Stimulated activated CD8-positive, alpha-beta memory T cell treated with anti-CD3 and anti-CD28 coated beads, Interleukin-4, amount 100 ng/mL, for 4 hours (primary cell): Measurements from ENCODE around the gene DENND1A.

Experiments used
- DNase-seq, 2 donors: peaks; one replicate each; pipeline ENCODE4 v3.0.0-alpha.2; 2020; ENCODE audit warnings: low read depth in 2 of 2, low spot score in 1 of 2

DENND1A gene

DNA sequence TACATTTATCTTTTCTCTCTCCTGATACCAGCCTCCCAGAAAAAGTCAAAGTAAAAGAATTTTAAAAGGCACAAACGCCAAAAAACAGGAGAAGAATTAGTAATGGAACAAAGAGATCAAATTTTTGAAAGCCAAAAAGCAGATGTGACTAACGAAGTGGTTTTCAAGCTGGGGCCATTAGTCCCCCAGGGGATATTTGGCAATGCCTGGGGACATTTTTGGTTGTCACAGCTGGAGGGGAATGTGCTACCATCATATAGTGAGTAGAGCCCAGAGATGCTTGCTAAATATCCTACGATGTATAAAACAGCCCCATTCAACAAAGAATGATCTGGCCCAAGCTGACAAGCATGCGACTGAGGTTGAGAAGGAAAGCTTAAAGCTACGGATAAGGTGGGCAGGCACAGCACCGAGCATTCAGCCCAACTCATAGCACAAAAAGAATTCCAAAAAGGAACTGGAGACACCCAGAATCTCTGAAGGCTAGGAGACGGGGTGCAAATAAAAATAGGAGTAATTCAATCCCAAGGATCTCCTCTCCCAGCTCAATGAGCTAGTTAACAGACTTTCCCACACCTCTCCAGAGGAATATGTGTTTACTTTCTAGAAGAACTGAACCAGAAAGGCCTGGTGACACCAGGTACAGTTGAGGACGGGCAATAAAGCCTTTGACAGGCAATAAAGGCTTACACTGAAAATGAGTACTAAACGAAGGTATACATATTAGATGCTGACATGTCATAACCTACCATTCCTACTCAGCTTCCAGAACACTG is 269.0 kb downstream of the DENND1A start:
- DNase-seq = no peak

DNA sequence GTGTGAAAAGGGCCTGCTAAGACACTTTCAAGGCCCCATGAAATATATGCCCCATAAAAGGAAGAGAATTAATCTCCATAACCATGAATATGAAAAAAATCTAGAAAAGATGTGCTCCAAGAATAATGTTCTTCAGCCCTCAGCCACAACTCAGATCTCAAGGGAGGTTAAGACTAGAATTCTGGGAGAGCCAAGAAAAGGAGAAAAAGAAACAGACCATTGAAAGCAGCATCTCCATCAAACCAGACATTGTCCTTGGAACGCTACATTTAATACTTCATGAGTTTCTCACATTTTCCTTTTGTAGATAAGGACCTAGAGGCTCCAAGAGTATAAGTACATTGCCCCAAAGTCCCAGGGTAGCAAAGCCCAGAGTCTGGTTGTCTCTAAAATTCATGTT is 270.6 kb downstream of the DENND1A start:
- no peak for DNase-seq

DNA sequence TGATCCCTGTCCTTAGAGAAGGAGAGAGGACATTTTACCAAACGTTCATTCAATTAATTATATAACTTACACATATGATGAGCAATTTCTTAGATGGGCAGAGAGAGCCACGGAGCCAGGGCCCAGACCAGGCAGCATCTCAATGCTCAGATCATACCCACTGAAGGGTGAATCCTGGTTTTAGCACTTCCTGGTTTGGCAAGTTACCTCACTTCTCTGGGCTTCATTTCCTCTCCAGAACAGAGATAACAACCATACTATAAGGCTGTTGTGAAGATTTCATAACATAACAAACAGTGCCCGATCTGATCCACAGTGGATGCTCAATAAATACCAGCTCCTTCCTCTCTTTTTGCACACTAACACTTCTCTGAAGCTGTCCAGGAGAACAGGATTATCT is 271.1 kb downstream of the DENND1A start:
- DNase-seq = no peak

DNA sequence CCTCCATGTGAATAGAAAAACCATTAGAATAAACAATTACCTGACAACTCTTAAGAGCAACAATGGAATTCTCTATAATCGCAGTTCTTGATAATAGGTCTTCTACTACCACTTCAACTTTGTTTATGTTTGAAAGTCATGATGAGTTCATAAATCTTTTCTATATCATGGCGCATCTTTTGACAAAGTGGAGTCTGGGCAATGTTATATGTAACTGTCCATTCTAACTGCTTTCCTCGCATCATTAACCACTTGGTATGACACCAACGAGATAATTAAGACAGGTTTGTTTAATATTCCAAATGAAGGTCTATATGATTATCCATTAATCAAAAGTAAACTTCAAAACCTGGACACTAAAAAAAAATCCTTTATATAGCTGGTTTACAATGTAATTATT is 272.0 kb downstream of the DENND1A start:
- DNase-seq = no peak

GRCh38 chr9:123657099-123657498 is 272.8 kb downstream of the DENND1A start:
- no peak for DNase-seq

- DNase-seq = no peak
Observed at GRCh38 chr9:123656565-123656964, 273.4 kb downstream of the DENND1A start.

GRCh38 chr9:123655681-123656423 is 274.1 kb downstream of the DENND1A start:
- no peak for DNase-seq

GRCh38 chr9:123654994-123655637 is 274.8 kb downstream of the DENND1A start:
- no peak for DNase-seq

DNA sequence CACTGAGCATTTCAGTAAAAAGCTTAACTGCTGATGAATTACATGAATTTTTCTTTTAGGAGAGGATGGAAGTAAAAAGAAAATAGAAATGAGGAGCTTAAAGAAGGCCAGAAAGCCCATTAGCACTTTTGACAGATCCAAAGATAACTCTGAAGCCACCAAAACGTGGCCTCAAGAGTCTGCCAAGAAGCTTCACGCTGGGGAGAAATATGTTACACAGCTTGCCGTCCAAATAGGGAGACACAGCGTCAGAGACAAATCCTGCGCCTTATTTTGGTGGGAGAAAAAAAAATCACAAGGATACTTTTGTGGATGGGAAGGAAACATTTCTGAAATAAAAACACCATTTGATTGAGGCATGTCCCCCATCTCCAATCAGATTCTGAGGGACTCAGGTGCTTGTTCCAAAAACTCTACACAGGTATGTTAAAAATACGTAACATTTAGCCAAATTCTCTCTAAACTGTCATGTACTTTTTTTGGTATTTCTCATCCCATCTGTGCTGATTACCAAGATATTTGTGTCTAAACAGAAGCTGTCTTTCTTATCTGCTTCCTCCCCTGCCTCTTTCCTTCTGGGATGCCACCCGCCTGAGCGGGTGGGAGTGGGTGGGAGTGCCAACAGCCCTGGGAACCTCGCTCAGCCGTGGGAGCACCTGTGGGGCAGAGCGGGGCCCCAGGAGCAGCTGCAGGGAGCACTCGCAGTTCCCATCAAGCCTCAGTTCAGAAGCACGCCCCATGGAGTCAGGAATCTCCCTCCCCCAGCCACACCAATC is 275.5 kb downstream of the DENND1A start:
- no peak for DNase-seq

DNA sequence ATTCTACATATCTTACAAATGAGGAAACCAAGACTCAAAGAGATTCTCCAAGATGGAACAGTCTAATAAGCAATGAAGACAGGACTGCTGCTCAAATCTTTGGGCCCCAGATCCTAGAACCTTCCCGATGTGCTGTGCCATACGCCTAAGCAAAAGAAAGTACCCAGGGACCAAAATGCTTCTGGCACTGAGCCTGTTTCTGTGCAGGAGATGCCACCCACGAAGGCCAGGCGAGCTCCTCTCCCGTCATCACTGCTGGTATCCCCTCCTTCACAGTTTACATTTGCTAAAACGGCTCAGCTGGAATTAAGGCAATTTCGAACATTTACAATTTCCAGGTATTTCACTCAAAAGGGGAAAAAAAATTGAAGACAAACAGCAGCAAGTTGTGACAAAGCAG is 277.5 kb downstream of the DENND1A start:
- no peak for DNase-seq

DNA sequence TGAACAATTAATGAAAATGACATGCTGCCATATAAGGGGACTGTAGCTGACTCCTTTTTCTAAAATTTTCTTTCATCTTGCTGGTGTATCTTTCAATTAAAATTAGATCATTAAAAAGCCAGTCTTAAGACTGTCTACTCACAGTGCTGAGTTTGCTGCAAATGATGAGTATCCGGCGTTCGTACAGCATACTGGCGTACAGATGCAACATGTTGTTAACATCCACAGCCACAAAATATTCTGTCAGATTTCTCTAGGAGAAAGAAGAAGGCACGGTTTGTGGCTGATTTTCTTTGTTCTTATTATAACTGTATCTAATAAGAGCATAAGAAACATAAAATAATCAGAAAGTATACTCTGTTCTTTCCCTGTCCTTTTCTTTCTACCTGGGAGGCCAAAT is 278.1 kb downstream of the DENND1A start:
- DNase-seq = no peak

- no peak for DNase-seq
Observed at GRCh38 chr9:123651273-123651672, 278.7 kb downstream of the DENND1A start.

DNA sequence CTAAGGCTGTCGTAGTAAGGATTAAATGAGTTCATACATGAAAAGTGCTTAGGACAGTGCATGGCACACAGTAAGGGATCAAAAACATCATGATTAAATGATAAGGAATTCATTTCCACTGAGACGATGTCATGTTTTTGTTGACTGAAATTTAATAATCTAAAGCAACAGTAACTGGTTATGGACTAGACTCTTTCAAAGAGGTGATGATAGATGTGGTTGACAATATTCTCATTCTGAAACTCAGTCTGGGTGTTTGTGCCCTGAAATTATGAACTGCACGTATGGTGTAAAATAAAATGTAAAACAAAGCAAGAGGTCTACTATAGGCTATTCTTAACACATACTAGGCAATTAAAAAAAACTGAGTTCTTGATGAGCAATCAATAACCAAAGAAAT is 280.0 kb downstream of the DENND1A start:
- no peak for DNase-seq

DNA sequence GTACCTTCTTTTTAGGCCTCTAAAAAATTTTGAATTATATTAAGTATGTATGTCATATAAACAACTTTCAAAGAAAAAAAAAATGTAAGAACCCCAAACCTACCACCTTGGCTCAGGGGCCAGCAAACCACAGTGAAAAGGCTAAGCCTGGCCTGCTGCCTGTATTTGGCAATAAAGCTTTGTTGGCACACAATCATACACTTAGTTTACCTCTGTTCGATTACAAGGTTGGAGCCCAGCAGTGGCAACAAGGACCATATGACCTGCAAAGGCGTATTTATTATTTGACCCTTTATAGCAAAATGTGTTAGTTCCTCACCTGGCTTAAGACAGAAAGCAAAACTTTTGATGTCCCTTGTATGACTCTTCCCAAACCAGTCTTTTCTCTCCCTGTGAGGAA is 282.8 kb downstream of the DENND1A start:
- no peak for DNase-seq

- no peak for DNase-seq
Observed at GRCh38 chr9:123645762-123646161, 284.2 kb downstream of the DENND1A start.

DNA sequence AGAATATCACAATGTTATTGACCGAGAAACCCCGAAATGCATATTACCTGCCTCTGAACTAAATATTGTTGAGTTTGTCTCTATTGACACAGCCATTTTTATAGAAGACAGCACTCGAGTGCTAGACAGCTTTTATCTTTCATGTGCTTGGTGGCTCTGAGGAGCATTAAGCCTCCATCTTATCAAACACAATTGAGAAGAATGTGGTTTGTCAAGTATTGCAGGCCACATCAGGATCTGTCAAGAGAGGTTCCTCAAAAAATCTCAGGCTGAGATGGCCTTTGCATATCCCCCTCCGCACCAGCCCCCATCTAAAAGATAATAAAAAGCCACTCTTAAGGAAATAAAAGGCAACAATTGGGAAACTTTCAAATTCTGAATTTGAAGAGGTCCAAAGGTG is 284.8 kb downstream of the DENND1A start:
- DNase-seq = no peak

DNA sequence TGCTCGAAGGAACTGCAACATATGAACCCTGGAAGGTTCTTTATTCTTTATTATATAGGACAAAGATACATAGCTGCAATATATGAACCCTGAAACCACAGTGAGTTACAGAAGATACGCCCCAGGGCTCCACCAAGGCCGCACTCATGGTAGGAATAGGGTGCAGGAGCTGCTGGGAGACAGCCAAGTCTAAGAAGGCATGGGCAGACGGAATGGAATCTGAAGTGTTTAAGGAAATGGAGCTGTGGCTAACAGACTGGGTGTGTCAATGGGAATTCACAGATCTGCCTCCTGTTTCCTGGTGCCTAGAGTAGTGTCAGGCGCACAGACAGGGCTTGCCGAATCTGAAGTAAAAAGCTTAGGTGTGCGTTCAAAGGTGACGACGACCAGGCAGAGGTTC is 286.4 kb downstream of the DENND1A start:
- no peak for DNase-seq

- DNase-seq = no peak
Observed at GRCh38 chr9:123642291-123643278, 287.3 kb downstream of the DENND1A start.

- DNase-seq = no peak
Observed at GRCh38 chr9:123640792-123641222, 289.1 kb downstream of the DENND1A start.

- DNase-seq = no peak
Observed at GRCh38 chr9:123639743-123640142, 290.2 kb downstream of the DENND1A start.
